Measurements from ENCODE around the gene CDH13.

DNA sequence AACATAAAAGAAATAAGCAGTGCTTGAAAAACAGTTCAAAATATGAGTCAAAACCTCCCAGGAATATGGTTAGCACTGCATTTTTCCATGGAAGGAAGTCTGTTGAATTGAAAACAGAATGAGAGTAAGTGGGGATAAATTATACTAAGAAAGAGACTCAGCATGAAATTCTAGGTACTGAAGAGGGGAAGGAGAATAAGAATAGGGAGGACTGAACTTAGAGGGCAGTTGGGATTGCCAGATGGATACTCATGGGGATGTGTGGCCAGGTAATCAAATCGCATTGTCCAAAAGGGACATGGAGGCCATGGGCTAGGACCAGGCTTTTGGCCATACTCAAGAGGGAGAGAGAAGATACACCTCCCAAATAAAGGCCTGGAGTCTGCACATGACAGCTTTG, 247.9 kb downstream of the CDH13 start:
- TF ChIP-seq, protein P1, sequence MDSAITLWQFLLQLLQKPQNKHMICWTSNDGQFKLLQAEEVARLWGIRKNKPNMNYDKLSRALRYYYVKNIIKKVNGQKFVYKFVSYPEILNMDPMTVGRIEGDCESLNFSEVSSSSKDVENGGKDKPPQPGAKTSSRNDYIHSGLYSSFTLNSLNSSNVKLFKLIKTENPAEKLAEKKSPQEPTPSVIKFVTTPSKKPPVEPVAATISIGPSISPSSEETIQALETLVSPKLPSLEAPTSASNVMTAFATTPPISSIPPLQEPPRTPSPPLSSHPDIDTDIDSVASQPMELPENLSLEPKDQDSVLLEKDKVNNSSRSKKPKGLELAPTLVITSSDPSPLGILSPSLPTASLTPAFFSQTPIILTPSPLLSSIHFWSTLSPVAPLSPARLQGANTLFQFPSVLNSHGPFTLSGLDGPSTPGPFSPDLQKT (IDR thresholded peaks at IDR 0.05; ENCODE audit: borderline replicate concordance, low read depth, low read length): no peak
- TF ChIP-seq, protein P2, sequence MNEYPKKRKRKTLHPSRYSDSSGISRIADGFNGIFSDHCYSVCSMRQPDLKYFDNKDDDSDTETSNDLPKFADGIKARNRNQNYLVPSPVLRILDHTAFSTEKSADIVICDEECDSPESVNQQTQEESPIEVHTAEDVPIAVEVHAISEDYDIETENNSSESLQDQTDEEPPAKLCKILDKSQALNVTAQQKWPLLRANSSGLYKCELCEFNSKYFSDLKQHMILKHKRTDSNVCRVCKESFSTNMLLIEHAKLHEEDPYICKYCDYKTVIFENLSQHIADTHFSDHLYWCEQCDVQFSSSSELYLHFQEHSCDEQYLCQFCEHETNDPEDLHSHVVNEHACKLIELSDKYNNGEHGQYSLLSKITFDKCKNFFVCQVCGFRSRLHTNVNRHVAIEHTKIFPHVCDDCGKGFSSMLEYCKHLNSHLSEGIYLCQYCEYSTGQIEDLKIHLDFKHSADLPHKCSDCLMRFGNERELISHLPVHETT (tag by site-specific recombination; IDR thresholded peaks at IDR 0.05): no peak
- TF ChIP-seq, protein P3, sequence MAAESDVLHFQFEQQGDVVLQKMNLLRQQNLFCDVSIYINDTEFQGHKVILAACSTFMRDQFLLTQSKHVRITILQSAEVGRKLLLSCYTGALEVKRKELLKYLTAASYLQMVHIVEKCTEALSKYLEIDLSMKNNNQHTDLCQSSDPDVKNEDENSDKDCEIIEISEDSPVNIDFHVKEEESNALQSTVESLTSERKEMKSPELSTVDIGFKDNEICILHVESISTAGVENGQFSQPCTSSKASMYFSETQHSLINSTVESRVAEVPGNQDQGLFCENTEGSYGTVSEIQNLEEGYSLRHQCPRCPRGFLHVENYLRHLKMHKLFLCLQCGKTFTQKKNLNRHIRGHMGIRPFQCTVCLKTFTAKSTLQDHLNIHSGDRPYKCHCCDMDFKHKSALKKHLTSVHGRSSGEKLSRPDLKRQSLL (tag by site-specific recombination; IDR thresholded peaks at IDR 0.05): no peak
- TF ChIP-seq, protein P4, sequence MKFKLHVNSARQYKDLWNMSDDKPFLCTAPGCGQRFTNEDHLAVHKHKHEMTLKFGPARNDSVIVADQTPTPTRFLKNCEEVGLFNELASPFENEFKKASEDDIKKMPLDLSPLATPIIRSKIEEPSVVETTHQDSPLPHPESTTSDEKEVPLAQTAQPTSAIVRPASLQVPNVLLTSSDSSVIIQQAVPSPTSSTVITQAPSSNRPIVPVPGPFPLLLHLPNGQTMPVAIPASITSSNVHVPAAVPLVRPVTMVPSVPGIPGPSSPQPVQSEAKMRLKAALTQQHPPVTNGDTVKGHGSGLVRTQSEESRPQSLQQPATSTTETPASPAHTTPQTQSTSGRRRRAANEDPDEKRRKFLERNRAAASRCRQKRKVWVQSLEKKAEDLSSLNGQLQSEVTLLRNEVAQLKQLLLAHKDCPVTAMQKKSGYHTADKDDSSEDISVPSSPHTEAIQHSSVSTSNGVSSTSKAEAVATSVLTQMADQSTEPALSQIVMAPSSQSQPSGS (tag by site-specific recombination; IDR thresholded peaks at IDR 0.05; ENCODE audit: low read depth): no peak
- TF ChIP-seq, protein P5, sequence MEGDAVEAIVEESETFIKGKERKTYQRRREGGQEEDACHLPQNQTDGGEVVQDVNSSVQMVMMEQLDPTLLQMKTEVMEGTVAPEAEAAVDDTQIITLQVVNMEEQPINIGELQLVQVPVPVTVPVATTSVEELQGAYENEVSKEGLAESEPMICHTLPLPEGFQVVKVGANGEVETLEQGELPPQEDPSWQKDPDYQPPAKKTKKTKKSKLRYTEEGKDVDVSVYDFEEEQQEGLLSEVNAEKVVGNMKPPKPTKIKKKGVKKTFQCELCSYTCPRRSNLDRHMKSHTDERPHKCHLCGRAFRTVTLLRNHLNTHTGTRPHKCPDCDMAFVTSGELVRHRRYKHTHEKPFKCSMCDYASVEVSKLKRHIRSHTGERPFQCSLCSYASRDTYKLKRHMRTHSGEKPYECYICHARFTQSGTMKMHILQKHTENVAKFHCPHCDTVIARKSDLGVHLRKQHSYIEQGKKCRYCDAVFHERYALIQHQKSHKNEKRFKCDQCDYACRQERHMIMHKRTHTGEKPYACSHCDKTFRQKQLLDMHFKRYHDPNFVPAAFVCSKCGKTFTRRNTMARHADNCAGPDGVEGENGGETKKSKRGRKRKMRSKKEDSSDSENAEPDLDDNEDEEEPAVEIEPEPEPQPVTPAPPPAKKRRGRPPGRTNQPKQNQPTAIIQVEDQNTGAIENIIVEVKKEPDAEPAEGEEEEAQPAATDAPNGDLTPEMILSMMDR (tag by site-specific recombination; IDR thresholded peaks at IDR 0.05): no peak
- no peak for TF ChIP-seq MZF1 (tag by site-specific recombination; IDR thresholded peaks at IDR 0.05; ENCODE audit: borderline replicate concordance)
- TF ChIP-seq, protein P6, sequence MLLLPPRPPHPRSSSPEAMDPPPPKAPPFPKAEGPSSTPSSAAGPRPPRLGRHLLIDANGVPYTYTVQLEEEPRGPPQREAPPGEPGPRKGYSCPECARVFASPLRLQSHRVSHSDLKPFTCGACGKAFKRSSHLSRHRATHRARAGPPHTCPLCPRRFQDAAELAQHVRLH (tag by site-specific recombination; IDR thresholded peaks at IDR 0.05): no peak
- TF ChIP-seq ZNF23 (tag by site-specific recombination; IDR thresholded peaks at IDR 0.05; ENCODE audit: borderline replicate concordance): no peak
- TF ChIP-seq ZNF214 (tag by site-specific recombination; IDR thresholded peaks at IDR 0.05; ENCODE audit: borderline replicate concordance): no peak
- no peak for TF ChIP-seq WT1 (tag by site-specific recombination; IDR thresholded peaks at IDR 0.05)
- no peak for TF ChIP-seq ZNF184 (tag by site-specific recombination; IDR thresholded peaks at IDR 0.05)

Measured in HEK293 (cell line).